ENCODE data around the gene VCX2.
"Not testable (repeated sequence)": the region's sequence is repeated elsewhere in the genome, so short reads cannot be mapped to it uniquely, and the experiment has no call there.

VCX2 gene

DNA sequence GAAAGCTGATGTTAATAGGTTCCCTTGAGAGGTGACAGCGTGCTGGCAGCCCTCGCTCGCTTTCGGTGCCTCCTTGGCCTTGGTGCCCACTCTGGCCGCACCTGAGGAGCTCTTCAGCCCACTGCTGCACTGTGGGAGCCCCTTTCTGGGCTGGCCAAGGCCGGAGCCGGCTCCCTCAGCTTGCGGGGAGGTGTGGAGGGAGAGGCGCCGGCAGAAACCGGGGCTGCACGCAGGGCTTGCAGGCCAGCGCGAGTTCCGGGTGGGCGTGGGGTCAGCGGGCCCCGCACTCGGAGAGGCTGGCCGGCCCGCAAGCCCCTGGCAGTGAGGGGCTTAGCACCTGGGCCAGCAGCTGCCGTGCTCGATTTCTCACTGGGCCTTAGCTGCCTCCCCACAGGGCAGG is 49.7 kb downstream of the VCX2 start:
- not testable (repeated sequence) for DNase-seq (ENCODE audit: low read depth)

All from ELR (cell line).